ENCODE measurements around the gene WDR45.
A peak's percentile ranks its signal among the peaks of the same experiment; 100 is the strongest.
"Not testable (repeated sequence)": the region's sequence is repeated elsewhere in the genome, so short reads cannot be mapped to it uniquely, and the experiment has no call there.

Gene WDR45

DNA sequence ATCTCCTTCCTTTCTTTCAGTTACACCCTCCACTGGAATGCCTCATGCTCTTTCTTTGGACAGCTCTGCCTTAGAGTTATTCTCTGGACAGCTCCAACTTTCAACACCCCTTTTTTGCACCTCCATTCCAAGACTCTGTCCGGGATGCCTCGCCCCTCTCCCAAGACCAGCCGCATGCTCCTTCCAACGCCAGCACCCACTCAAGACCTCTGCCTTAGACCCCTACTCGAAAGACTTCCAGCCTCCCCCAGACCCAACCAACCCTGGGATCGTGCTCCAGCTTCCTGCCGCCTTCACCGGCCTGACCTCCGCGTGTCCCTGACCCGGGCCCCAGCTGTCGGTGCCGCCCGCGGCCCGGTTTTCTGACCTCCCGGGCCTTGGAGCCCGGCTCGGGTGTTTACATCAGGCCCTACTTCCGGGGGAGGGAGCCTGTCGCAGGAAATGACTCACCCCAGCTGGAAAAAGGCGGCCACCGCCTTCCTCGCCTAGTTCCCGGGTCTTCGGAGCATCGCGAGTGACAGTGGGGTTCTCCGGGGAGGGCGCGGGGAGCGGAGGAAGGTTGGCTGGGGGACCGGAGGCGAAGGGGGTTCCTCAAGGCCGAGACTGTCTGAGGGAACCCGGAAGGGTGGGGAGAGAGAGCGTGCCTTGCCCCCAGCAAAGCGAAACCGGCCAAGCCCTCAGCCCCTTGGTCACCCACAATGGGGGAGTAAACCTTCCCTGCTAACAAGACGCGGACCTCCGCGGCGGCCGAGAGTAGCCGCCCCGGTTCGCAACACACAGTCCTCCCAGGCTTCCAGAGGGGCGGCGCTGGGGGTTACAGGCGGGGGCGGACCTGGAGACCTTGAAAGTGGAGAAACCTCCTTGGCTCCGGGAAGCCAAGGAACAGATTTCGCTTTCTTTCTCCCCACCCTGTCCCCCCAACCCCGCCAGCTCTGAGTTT, at the start of gene WDR45:
Gene WDR45 (minus strand): TSS at position 399 of the 940 bp plus-strand sequence. CDS start 1,792 bp downstream, outside the sequence.
- DNase-seq = peak; percentile 28

DNA sequence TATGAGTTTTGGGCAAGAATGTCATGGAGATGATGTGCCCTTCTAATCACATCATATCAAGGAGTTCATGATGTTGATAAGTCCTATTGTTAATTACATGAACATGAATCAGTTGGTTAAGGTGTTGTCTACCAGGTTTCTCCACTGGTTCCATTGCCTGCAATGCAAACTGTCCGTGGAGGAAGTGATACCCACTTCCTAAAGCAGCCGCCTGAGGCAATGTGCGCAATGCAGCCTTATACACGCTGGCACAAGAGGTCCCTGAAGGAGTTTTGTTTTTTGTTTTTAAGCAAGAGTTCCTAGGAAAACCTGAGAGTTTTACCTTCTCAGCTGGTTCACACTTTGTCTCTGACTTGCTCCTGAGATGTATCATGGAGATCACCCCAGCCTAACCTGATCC, 49.7 kb upstream of the WDR45 start:
- no peak for DNase-seq

DNA sequence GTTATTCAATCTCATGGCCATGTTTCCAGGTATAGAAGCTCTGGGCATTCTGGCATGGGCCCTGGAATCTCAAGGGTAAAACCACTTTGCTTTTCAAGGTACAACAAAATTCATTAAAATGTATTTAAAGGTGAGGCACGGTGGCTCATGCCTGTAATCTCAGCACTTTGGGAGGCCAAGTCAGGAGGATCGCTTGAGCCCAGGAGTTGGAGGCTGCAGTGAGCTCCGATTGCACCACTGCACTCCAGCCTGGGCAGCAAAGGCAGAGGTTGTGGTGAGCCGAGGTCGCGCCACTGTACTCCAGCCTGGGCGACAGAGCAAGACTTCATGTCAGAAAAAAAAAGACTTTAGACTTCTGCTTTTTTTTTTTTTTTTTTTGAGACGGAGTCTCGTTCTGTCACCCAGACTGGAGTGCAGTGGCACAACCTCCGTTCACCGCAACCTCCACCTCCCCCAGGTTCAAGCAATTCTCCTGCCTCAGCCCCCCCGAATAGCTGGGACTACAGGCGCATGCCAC, 48.1 kb upstream of the WDR45 start:
- DNase-seq = not testable (repeated sequence)

DNA sequence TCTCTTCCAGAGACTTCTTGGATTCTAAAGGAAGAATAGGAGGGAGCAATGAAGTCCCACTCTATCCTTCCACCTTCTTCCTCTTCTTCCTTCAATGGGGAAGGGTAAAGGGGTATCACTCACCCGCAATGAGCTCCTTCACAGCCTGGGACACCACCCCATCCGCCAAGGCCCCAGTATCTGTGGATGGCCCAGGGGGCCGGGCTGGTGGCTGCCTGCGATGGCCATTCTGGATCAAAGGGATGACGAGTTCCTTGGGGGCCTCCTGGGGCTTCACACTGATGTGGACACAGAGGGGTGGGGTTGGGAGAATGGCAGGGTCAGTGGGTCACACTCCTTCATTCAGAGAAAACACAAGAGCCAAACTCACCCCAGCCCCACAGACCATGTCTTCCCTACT, 42.8 kb upstream of the WDR45 start:
- no peak for DNase-seq

DNA sequence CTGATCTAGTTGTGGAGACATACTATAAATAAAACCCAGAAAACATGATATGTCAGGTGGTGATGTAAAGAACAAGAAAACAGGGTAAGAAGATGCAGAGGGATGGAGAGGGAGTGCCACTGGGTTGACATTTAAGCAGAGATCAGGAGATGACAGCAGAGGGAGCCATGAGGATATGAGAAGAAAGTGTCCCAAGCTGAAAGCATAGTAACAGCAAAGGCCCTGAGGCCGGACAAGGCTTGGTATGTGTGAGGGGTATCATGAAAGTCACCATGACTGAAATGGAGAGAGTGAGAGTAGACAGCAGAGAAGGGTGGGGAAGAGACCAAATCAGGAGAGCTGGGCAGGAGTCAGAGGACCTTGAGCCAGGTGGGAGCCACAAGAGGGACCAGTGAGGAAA, 40.4 kb upstream of the WDR45 start:
- no peak for DNase-seq

DNA sequence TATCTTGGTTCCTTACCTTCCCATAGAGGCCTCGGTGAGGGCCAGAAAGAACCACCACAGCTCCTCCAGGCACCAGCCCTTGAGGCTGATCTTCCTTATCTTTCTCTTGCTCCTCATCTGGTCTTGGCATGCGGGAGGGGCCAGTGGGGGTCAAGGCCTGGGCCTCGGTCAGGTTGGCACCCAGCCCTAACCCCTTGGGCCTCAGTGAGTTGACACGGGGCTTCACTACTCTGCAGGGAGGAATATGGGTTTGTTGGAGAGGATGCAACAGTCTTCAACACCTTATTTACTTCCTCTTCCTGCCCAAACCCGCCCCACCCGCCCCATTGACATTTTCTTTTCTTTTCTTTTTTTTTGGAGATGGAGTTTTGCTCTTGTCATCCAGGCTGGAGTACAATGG, 37.9 kb upstream of the WDR45 start:
- no peak for DNase-seq

DNA sequence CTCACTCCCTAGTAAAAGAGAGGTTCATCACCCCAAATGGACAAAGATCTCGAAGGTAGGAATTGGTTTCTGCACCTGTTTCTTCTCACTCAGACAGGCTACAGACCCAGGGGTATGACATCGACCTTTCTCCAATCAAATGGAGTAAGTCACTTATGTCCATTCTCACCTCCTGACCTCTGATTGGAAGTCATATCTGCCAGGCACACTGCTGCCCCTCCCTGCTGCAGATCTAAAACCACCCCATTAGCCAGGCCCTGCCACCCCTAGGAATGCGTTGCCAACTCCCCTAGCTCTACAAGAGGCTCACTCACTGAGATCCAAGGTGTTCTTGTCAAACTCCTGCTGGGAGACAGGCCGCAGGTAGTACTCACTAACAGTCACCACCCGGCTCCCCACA, 37.0 kb upstream of the WDR45 start:
- no peak for DNase-seq

DNA sequence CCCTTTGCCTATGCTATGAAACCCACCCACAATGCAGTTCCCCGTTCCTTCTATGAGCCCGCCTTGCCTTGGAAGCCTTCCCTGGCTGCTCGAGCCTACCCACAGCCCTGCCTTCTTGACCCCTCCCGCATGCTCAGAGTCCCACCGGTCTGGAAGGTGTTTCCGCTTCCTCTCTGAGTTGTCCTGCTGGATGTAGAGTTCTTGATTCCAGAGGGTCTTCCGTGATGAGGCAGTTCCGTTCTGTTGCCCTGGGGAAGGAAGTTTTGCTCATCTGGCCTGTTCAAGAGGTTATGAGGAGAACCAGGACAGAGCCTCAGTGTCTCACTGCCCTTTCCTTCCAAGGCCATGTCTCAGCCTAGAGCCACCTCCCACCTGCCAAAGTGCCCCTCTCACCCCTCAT, 36.4 kb upstream of the WDR45 start:
- DNase-seq = no peak

DNA sequence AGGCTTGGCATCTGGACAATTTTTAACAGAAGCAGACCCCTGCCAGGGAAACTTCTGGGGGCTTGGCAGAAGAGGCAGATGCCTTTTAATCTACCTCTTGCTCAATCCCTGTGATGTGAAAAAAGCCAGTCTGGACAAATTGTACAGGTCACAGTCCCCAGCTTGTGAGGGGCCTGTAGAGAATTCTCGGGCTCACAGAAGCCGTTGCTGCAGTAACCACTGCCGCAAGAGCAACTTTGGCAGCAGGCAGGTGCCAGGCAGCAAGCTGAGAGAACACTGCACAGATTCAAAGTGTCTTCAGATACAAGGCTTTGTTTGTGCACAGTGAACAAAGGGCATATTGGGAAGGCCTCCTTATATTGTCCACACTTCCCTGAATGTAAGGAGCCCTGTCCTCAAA, 32.1 kb upstream of the WDR45 start:
- no peak for DNase-seq

DNA sequence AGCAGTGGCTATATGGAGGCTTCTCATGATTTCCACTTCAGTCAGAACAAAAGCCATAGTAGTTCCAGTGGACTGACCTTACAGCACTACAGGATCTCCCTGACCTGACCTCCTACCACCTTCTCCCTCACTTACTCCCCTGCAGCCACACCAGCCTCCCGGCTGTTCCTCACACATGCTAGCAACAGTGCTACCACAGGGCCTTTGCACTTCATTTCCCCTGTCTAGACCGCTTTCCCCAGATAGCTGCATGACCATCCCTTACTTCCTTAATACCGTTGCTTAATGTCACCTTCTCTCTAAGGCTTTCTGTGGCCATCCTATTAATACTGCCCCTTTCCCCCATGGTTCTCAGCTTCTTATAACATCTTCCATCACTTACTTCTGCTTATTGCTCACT, 30.7 kb upstream of the WDR45 start:
- no peak for DNase-seq

DNA sequence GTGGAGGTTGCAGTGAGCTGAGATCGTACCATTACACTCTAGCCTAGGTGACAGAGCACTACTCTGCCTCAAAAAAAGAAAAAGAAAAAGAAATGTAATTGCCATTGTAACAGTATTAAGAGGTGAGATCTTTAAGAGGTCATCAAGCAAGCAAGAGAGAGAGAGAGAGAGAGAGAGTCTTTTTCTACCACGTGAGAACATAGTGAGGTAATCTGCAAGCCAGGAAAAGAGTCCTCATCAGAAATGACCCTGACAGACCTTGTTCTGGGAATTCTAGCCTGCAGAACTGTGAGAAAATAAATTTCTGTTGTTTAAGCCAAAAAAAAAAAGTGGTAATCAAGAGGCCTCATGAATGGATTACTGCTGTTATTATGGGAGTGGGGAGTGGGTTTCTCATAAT, 29.0 kb upstream of the WDR45 start:
- no peak for DNase-seq

DNA sequence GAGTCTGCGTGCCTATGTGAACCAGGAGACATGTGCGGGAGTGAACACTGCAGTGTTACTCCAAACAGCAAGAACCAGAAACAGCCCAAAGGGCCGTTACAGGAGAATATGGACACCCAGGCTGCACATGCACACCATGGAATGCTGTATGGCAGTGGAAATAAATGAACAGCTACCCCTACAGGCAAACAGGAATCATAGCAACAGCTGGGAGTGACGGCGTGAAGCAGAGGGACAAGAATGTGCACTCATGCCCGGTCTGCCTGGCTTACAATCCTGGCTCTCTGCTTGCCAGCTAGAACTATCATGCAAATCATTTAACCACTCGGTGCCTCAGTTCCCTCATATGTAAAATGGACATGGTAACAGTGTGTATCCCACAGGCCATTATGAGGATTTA, 27.2 kb upstream of the WDR45 start:
- no peak for DNase-seq

DNA sequence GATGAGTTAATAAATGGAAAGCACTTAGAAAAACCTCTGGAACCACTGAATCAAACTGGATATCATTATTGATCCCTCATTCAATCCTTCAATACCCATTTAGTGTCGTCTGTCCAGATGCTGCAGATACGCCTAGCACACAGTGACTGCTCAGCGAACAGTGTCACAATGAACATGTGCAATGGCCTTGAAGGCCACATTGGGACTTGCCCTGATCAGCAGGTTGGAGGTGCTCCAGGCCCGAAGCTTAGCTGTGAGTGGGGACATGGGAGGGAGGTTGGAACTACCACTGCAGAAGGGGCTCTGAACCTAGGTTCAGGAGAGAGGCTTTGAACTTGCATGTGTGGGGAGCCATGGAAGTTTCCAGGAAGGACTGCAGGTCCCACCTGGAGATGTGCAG, 26.6 kb upstream of the WDR45 start:
- no peak for DNase-seq

DNA sequence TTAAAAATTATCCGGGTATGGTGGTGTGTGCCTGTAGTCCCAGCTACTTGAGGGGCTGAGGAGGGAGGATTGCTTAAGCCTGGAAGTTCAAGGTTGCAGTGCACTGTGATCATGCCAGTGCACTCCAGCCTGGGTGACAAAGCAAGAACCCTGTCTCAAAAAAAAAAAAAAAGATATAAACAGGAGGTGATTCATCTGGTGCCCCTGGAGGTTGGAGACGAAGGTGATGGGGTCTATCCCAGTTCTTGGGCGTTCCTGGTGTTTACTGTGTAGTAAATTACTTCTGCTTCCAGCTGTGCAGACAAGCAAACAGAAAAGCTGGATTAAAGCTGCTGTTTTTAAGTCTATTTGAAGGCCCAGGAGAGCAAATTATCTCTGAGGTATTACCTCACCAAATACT, 23.9 kb upstream of the WDR45 start:
- DNase-seq = no peak

DNA sequence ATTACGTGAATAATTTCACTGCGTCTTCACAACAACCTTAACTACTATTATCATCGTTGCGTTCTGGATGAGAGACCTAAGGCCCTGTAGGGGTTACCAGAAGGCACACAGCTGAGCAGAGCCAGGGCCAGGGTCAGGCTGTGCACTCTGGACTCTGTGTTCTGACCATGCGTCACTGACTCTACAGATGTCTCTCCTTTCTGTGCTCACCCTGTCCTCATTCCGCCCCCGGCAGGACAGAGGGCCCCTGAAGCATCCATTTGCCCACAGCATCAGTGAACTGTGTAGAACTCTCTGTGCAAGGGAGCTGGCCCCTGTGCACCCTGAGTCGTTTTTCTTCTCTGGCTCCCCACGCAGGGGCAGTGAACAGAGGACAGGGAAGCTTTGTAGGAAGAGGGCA, 22.5 kb upstream of the WDR45 start:
- no peak for DNase-seq

DNA sequence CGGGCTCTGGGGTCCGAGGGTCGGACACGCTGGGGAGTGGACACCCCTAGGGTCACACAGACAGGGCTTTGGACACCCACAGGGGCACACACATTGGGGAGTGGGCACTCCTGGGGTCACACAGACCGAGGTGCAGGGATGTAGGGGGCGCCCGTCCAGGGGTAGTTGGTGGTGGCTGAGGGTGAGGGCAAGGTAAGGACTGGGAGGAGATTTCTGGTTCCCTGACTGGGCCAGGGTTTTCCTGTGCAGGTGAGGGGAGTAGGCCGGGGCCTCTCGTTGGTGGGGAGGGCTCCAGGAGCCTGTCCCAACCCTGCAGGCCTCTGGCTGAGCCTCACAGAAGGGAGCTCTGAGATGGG, 21.9 kb upstream of the WDR45 start:
- no peak for DNase-seq

DNA sequence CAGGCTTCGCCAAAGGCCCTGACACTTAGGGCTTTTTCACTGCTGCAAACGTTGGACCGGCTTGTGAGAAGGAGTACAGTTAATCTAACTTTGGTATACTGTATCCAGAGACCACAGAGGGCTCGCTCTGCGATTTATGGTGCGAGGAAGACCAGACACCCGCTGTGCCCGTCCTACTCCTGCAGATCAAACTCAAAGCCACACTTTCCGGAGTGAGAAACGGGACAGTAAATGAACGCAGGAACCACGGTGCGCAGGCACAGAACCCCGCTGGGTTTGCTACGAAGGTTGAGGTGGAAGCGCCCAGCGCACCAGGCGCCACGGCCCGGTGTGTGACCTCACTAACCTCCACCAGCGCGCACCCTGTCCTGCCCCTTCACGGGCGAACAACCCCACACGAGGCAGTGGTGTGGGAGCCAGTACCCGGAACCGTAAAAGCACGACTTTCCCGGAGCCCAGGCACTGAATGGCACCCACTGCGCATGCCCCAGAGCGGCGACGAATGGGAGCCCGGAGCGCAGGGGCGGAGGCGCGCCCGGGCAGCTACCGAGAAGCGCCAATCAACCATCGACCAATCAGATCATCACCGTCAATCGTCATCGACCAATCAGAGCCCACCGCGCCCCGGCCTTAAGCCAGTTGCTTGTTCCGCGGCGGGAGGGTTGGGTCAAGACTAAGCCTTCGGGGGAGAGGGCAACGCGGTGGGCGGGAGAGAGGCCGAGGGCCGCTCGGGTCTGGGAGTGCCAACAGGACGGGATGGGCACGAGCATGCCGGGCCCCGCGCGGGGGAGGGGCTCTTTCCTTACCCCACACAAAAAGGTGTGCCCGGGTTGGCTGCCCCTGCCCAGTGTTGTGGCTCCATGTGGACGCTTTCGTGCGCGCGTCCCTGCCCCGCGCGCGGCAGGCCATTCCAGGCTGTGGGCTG, 21.3 kb upstream of the WDR45 start:
- peak; percentile 85 for DNase-seq

DNA sequence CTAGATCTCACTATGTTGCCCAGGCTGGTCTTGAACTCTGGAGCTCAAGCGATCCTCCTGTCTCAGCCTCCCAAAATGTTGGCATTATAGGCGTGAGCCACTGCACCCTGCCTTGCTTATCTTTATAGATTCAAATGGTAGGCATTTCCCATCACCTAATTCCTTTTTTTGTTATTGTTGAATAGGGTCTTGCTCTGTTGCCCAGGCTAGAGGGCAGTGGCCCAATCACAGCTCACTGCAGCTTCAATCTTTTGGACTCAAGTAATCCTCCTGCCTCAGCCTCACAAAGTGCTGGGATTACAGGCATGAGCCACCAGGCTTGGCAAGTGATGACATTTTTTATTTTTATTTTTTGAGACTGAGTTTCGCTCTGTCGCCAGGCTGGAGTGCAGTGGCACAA, 16.7 kb upstream of the WDR45 start:
- DNase-seq = no peak

DNA sequence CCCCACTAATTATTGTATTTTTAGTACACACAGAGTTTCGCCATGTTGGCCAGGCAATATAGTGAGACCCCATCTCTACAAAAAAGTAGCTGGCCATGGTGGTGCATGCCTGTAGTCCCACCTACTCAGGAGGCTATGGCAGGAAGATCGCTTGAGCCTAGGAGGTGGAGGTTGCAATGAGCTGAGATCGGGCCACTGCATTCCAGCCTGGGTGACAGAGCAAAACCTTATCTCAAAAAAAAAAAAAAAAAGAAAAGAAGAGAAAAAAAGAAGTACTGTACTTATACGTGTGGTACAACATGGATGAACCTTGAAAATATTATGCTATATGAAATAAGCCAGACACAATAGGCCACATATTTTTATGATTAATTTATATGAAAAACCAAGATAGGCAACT, 9.9 kb upstream of the WDR45 start:
- DNase-seq = no peak

DNA sequence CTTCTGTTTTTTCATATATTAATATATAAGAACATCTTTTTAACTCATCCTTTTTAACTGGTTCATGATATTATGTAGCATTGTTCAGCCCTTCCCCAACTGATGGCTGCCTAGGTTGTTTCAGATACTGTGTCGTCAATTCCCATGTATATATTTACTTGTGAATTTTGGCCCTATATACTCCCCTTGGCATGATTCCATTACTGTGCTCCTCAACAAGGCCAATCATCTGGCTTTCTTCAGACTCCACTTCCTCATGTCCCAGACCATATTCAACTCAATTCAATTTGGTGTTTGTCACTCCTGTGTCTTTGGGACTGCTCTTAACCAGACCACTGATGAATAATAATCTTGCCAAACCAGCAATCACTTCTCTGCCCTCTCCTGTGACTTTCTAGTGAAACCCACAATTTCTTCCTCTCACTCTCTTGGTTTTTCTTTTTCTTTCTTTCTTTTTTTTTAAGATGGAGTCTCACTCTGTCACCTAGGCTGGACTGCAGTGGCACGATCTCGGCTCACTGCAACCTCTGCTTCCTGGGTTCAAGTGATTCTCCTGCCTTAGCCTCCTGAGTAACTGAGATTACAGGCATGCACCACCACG, 2.7 kb upstream of the WDR45 start:
- no peak for DNase-seq

DNA sequence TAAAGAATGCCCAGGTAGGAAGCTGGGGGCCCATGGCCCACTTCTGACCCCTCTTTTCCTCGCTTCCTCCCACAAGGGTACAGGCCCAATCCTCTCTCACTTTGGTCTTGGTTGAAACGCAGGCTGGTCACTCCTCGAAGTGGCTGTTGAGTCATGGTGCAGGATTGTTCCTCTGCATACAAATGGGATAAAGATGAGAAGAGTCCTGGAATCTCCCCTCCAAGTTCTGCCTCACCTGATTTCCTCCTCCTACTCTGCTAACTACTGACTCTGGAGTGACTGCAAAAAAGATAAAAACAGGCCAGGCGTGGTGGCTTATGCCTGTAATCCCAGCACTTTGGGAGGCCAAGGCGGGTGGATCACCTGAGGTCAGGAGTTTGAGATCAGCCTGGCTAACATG, 1.7 kb downstream of the WDR45 start:
- DNase-seq = no peak

DNA sequence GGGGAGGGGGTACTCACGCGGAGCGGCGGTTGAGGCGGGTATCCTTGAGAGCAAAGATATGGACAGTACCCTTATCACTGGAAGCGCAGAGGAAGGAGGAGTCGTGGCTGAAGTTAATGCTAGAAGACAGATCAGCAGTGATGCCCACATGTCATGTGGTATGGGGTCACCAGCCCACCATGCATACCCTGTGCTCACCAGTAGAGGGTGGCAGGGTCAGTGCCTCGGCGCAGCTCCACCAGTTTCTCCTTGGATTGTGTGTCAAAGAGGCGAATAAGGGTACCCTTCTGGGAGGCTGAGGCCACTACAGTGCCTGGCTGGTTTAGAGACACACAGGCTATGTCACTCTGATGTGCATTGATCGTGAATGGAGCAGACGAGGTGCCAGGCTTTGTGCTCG, 4.3 kb downstream of the WDR45 start:
- no peak for DNase-seq
